Activated CD8-positive, alpha-beta T cell treated with anti-CD3 and anti-CD28 coated beads for 36 hours (primary cell): ENCODE data around the gene EPHA3. TPM values are rescaled to one million over a fixed set of nuclear protein-coding genes. Genes with fewer than 3 reads are reported as not detected.

Source experiments
- ATAC-seq: fragments of 200-7000 bp; cut with Tn5 transposase; one replicate; pipeline ENCODE4 v1.10.0; 2021; ENCODE audit warnings: mild to moderate bottlenecking, moderate library complexity
- CTCF ChIA-PET: fragments of 350-600 bp; sonication (Branson Sonifier 250); formaldehyde crosslinking; loops from one replicate; lab custom pipeline; 2021; ENCODE audit warnings: antibody characterized with exemption; lab: Charles Lee
- POLR2A ChIA-PET: fragments of 350-600 bp; sonication (Branson Sonifier 250); formaldehyde crosslinking; loops from one replicate; lab custom pipeline; 2021; ENCODE audit warnings: antibody characterized with exemption; lab: Charles Lee
- DNase-seq: peaks from one replicate; pipeline ENCODE4 v3.0.0-alpha.2; 2020
- H3K27ac Mint-ChIP-seq: one replicate; pipeline ENCODE4 v1.8.0; 2021; ENCODE audit warnings: mild to moderate bottlenecking, mixed read lengths
- H3K27me3 Mint-ChIP-seq: one replicate; pipeline ENCODE4 v1.8.0; 2021; ENCODE audit warnings: mixed read lengths
- H3K36me3 Mint-ChIP-seq: one replicate; pipeline ENCODE4 v1.8.0; 2021; ENCODE audit warnings: low read depth, mixed read lengths
- H3K4me1 Mint-ChIP-seq: one replicate; pipeline ENCODE4 v1.8.0; 2021; ENCODE audit warnings: low read depth, mixed read lengths
- H3K4me3 Mint-ChIP-seq: one replicate; pipeline ENCODE4 v1.8.0; 2021; ENCODE audit warnings: mild to moderate bottlenecking, moderate library complexity, mixed read lengths
- H3K9me3 Mint-ChIP-seq: one replicate; pipeline ENCODE4 v1.8.0; 2021; ENCODE audit warnings: mixed read lengths
- CTCF ChIP-seq: fragments of 200-600 bp; IDR thresholded peaks from one replicate; pipeline ENCODE4 v1.8.0; 2022; ENCODE audit warnings: antibody characterized with exemption, mild to moderate bottlenecking
- intact Hi-C: fragments of 100-400 bp; cut with micrococcal nuclease; formaldehyde crosslinking; loops from one replicate; pipeline ENCODE4 v1.10.0; 2022
- total RNA-seq, 2 experiments: library from RNA; stranded (reverse); gene quantifications; one replicate each; pipeline ENCODE4 v1.2.3, GENCODE V29; 2021

EPHA3 gene
- total RNA-seq, 2 experiments from 2014 or later = not detected

- H3K27me3 Mint-ChIP-seq = no peaks in the 10 kb centered on the region
- no peak for DNase-seq
- H3K36me3 Mint-ChIP-seq = no peaks in the 10 kb centered on the region
- CTCF ChIA-PET = no interaction called here
- H3K4me1 Mint-ChIP-seq = no peaks in the 10 kb centered on the region
- no peak for TF ChIP-seq CTCF
- POLR2A ChIA-PET = no interaction called here
- no peak for ATAC-seq
- peaks cover 4% of the 10 kb centered on the region for H3K9me3 Mint-ChIP-seq
- intact Hi-C loops = no loop called here
- no peak overlapping the region for H3K27ac Mint-ChIP-seq
- H3K4me3 Mint-ChIP-seq = no peak overlapping the region
These were observed 64.5 kb downstream of the EPHA3 start for GRCh38 chr3:89171687-89172545.

DNA sequence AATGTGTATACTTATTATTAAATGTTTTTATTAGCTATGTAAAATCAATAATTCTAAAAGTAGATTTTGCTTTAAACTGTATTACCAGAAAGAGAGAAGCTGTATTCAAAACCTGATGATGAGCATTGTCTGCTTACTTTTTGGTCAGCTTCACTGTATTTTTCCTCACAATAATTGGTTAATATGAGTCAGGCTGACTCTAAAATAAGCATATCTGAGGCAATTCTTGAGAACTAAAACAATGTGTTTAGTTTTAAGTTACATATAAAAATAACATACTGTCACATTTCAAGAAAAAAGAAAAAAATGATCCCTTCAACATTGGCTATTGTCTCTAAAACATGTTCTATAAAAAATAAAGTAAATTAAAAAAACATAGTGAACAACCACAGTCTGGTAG, 66.1 kb downstream of the EPHA3 start:
- Mint-ChIP-seq H3K9me3 (peaks cover 2% of the 10 kb centered on the region), H3K36me3 (no peaks in the 10 kb centered on the region), H3K4me3 (no peak overlapping the region), H3K4me1 (no peaks in the 10 kb centered on the region), H3K27me3 (no peaks in the 10 kb centered on the region), H3K27ac (no peak overlapping the region)
- POLR2A ChIA-PET = no interaction called here
- CTCF ChIA-PET = no interaction called here
- intact Hi-C loops = no loop called here
- DNase-seq (no peak), ATAC-seq (no peak)
- no peak for TF ChIP-seq CTCF

DNA sequence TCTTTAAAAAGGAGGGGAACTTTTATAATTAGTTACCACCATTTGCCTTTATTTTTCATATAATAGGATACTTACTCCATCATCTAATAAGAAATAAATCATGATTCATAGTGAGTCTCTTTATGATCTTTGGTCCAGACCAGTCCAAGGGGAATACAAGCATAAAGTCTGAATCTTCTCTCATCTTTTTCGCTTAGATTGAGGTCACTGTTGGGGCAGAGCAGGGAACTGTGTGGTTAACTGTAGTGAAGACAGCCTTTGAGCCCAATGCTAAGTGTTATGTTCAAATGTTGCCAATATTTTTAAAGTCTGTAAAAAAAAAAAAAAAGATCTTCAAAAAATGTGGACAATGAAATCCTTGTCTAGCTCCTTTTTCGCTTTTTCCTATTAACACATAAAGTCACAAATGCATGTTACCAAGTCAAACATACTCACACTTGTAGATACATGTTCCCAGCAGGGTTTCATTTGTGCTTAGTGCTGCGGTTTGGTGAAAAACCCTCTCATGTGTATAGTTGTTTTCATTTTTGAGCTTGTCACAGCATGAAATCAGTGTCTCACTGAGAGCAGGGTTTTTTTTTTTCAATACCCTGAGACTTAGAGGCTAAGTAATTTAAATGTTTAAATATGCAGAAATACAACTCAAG, 72.1 kb downstream of the EPHA3 start:
- Mint-ChIP-seq H3K9me3 (peaks cover 2% of the 10 kb centered on the region), H3K4me3 (no peak overlapping the region), H3K36me3 (no peaks in the 10 kb centered on the region), H3K27ac (no peak overlapping the region), H3K4me1 (no peaks in the 10 kb centered on the region), H3K27me3 (no peaks in the 10 kb centered on the region)
- intact Hi-C loops = no loop called here
- TF ChIP-seq CTCF = no peak
- no peak for ATAC-seq
- ChIA-PET POLR2A (no interaction called here), CTCF (no interaction called here)
- DNase-seq = no peak

- CTCF ChIA-PET = no interaction called here
- intact Hi-C loops = no loop called here
- Mint-ChIP-seq H3K27ac (no peak overlapping the region), H3K36me3 (no peaks in the 10 kb centered on the region), H3K4me1 (no peaks in the 10 kb centered on the region), H3K4me3 (no peak overlapping the region), H3K9me3 (no peaks in the 10 kb centered on the region), H3K27me3 (no peaks in the 10 kb centered on the region)
- TF ChIP-seq CTCF = no peak
- POLR2A ChIA-PET = no interaction called here
- DNase-seq (no peak), ATAC-seq (no peak)
These were observed 72.9 kb downstream of the EPHA3 start for GRCh38 chr3:89180334-89180733.

DNA sequence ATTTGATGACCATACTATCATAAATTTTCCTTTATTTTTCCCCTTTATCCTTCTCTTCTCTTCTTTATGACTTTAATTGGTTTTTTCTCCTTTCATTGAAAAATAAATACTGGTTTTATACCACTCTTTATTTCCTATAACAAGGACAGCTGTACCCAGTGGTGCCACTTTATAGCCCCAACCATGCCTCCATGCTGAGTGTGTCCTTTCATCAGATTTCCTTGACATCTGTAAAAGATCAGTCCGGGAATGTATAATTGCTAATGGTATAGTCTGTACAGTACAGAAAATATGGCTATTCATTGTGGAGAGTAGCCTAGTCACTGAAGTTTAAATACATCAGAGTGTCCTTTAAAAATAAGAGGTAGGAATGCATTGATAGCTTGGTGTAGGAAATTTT, 74.6 kb downstream of the EPHA3 start:
- Mint-ChIP-seq H3K27me3 (no peaks in the 10 kb centered on the region), H3K36me3 (no peaks in the 10 kb centered on the region), H3K9me3 (peaks cover 2% of the 10 kb centered on the region), H3K4me1 (no peaks in the 10 kb centered on the region), H3K27ac (no peak overlapping the region), H3K4me3 (no peak overlapping the region)
- ChIA-PET POLR2A (no interaction called here), CTCF (no interaction called here)
- TF ChIP-seq CTCF = no peak
- DNase-seq (no peak), ATAC-seq (no peak)
- intact Hi-C loops = no loop called here
